ENCODE data around the gene MYH7B. TPM values are rescaled to one million over a fixed set of nuclear protein-coding genes. Genes with fewer than 3 reads are reported as not detected.

The MYH7B gene
- 0.07 TPM in 1 of 2 replicates, not detected in the other for total RNA-seq (2014; rRNA removed; shearing (Covaris generic); ENCODE audit: low replicate concordance)

DNA sequence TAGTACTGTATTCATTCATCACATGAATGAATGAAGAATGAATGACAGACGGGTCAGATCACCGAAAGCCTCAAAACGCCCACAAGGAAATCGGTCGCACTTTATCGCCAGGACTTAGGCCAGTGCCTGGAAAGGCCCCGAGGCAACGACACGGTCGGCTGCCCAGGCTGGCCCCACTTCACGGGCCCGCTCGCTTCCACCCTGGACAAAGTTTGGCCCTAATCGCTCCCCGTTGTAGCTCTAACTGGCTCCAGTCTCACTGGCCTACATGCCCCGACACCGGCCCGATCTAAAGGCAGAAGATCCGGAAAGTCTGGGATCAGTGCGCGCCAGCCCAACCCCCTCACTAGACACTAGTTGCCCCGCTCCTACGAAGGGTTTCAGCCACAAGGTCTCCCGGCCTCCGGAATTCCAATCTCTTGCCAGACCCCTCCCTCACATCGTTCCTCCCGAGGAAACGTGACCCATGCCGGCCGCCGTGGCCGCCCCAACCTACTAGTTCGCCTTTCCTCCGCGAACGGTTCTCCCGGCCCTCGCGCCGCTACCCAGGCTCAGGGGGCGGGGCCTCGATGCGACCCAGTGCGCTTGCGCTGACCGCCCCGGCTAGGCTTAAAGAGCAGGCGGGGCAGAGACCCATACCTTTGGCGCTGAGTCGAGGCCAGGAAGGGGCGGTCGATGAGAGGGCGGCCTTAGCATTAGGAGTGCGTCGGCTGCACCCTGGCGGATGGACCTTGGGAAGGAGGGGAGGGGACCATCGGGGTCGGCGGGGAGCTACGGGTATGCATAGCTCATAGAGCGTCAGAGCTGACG lies at the start of gene MYH7B, which contains the start of gene GSS:
TSS of gene MYH7B (plus strand) at position 638 of the 810 bp plus-strand sequence. CDS start 22,138 bp downstream, outside the sequence.
TSS of gene GSS (minus strand) at position 576 of the 810 bp plus-strand sequence. CDS start 3,954 bp downstream, outside the sequence.
- H3K9ac ChIP-seq (ENCODE audit: low read length) = peak within 1 kb of the TSS; percentile 85
- H2AFZ ChIP-seq (ENCODE audit: low read length) = peak within 1 kb of the TSS; percentile 96
- no peaks in the 10 kb centered on the region for H3K9me3 ChIP-seq (ENCODE audit: low read length)
- no peaks in the 10 kb centered on the region for H3K27me3 ChIP-seq (ENCODE audit: low read length)
- no peaks in the 10 kb centered on the region for H3K79me2 ChIP-seq (ENCODE audit: low read length)
- H3K4me1 ChIP-seq (ENCODE audit: low read length) = peaks cover 31% of the 10 kb centered on the region
- peak within 1 kb of the TSS; percentile 76 for H3K4me2 ChIP-seq (ENCODE audit: low read depth, low read length, poor library complexity, severe bottlenecking)
- H3K36me3 ChIP-seq (ENCODE audit: insufficient read depth, low read length) = no peaks in the 10 kb centered on the region
- peak; percentile 98 for DNase-seq
- peak within 1 kb of the TSS; percentile 80 for H3K4me3 ChIP-seq (ENCODE audit: low read length)
- no peaks in the 10 kb centered on the region for H4K20me1 ChIP-seq (ENCODE audit: insufficient read depth, low read depth, low read length)
- 0 out of 2 replicates have a peak within 1 kb of the TSS, but pooled peaks have one; percentile 18 for H3K27ac ChIP-seq (ENCODE audit: low read length)
- H3K9me2 ChIP-seq (replicated peaks; ENCODE audit: insufficient read depth, low read length) = no peaks in the 10 kb centered on the region

DNA sequence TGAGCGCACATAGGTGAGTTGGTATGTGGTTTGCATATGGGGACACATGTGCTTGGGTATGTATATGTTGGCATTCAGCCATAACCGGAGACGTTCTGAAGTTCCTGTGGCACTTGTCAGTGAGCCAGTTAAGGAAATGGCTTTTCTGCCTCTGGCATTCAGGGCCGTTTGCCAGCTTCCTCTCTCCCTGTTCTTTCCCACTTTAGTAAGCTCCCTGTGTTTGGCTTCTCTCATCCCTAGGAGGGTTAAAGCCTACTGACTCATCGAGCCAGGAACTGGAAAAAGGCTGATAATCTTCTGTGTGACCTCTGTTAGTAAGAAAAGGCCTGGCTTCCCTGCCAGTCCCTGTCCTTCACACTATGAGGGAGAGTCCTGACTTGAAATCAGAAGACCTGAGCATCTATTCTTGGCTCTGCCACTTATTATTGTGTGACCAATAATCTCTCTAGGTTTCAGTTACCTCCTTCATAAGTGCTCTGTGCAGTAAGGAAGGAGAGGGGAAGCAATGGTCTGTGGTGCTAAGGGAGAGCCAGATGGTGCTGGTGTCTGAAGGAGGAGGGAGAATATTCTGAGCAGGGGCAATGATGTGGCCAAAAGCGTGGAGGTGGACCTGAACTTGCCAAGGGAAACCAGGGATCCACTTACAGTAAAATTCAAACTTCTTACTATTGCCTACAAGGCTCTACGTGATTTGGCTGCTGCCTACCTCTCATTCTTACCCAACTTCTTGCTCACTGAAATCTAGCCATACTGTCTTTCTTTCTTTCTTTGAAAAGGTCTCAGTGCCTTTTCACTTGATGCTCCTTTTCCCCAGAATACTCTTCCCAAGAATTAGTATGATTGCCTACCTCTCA lies 47.8 kb upstream of the MYH7B start:
- Histone ChIP-seq H2AFZ (ENCODE audit: low read length) (no peak overlapping the region), H3K27me3 (ENCODE audit: low read length) (no peaks in the 10 kb centered on the region), H3K79me2 (ENCODE audit: low read length) (no peaks in the 10 kb centered on the region), H3K27ac (ENCODE audit: low read length) (no peak overlapping the region), H4K20me1 (ENCODE audit: insufficient read depth, low read depth, low read length) (no peaks in the 10 kb centered on the region), H3K9ac (ENCODE audit: low read length) (no peak overlapping the region), H3K4me2 (ENCODE audit: low read depth, low read length, poor library complexity, severe bottlenecking) (no peak overlapping the region), H3K36me3 (ENCODE audit: insufficient read depth, low read length) (no peaks in the 10 kb centered on the region), H3K4me1 (ENCODE audit: low read length) (no peaks in the 10 kb centered on the region), H3K4me3 (ENCODE audit: low read length) (no peak overlapping the region), H3K9me2 (replicated peaks; ENCODE audit: insufficient read depth, low read length) (no peaks in the 10 kb centered on the region), H3K9me3 (ENCODE audit: low read length) (no peaks in the 10 kb centered on the region)
- no peak for DNase-seq

DNA sequence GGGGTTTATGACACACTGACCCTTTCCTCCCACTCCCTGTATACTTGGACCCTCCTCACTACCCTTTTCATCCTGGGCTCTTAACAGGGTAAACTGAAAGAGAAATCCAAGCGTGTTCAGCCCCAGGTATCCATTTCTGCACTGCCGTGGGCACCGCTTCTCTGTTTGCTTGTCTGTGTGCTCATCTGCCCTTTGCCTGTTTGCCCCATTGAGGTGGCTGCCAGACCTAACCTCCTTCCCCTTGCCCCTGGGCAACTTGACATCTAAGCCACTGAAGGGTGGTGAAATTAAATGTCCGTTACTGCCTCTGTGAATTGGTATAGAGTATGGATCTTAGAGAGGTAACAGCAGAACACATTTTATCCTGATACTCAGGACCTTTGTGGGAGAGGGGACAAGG lies 40.5 kb upstream of the MYH7B start:
- Histone ChIP-seq H3K27me3 (ENCODE audit: low read length) (no peaks in the 10 kb centered on the region), H2AFZ (ENCODE audit: low read length) (no peak overlapping the region), H3K4me3 (ENCODE audit: low read length) (no peak overlapping the region), H3K36me3 (ENCODE audit: insufficient read depth, low read length) (no peaks in the 10 kb centered on the region), H3K9me3 (ENCODE audit: low read length) (no peaks in the 10 kb centered on the region), H3K9ac (ENCODE audit: low read length) (no peak overlapping the region), H3K9me2 (replicated peaks; ENCODE audit: insufficient read depth, low read length) (no peaks in the 10 kb centered on the region), H3K4me1 (ENCODE audit: low read length) (no peaks in the 10 kb centered on the region), H3K27ac (ENCODE audit: low read length) (no peak overlapping the region), H3K79me2 (ENCODE audit: low read length) (no peaks in the 10 kb centered on the region), H4K20me1 (ENCODE audit: insufficient read depth, low read depth, low read length) (no peaks in the 10 kb centered on the region), H3K4me2 (ENCODE audit: low read depth, low read length, poor library complexity, severe bottlenecking) (no peak overlapping the region)
- peak; percentile 14 for DNase-seq

DNA sequence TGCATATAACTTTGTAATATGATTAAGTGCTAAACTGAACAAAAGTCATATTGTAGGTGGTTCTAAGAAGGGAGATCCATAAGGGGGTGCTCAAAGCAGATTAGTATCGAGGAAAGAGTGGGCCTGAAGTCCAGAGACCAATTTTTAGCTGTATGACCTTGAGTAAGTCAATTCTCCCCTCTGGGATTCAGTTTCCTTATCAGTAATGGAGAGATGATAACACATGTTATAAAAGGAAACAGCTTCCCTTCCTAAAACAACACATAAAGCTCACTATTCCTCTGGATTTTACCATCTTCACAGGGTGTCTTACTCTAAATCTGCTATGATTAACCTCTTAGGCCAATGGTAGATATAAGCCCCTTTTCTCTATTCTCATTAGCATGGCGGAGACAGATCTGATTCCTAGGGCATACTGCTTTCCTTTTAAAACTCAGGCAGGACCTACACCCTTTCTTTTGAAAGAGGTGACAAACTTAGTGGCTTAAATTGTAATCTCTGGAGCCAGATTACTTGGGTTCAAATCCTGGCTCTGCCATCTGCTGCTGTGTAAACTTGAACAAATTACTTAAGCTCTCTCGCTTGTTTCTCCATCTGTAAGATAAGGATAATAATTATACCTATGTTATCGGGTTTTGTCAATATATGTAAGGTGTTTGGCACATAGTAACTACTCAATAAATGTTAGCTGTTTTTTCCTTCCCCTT lies 39.8 kb upstream of the MYH7B start:
- no peak for DNase-seq
- no peak overlapping the region for H3K27ac ChIP-seq (ENCODE audit: low read length)
- no peaks in the 10 kb centered on the region for H3K9me3 ChIP-seq (ENCODE audit: low read length)
- no peak overlapping the region for H3K9ac ChIP-seq (ENCODE audit: low read length)
- no peaks in the 10 kb centered on the region for H3K27me3 ChIP-seq (ENCODE audit: low read length)
- H4K20me1 ChIP-seq (ENCODE audit: insufficient read depth, low read depth, low read length) = no peaks in the 10 kb centered on the region
- H3K4me2 ChIP-seq (ENCODE audit: low read depth, low read length, poor library complexity, severe bottlenecking) = no peak overlapping the region
- no peak overlapping the region for H2AFZ ChIP-seq (ENCODE audit: low read length)
- no peaks in the 10 kb centered on the region for H3K36me3 ChIP-seq (ENCODE audit: insufficient read depth, low read length)
- no peaks in the 10 kb centered on the region for H3K79me2 ChIP-seq (ENCODE audit: low read length)
- H3K4me1 ChIP-seq (ENCODE audit: low read length) = no peaks in the 10 kb centered on the region
- no peaks in the 10 kb centered on the region for H3K9me2 ChIP-seq (replicated peaks; ENCODE audit: insufficient read depth, low read length)
- H3K4me3 ChIP-seq (ENCODE audit: low read length) = no peak overlapping the region

DNA sequence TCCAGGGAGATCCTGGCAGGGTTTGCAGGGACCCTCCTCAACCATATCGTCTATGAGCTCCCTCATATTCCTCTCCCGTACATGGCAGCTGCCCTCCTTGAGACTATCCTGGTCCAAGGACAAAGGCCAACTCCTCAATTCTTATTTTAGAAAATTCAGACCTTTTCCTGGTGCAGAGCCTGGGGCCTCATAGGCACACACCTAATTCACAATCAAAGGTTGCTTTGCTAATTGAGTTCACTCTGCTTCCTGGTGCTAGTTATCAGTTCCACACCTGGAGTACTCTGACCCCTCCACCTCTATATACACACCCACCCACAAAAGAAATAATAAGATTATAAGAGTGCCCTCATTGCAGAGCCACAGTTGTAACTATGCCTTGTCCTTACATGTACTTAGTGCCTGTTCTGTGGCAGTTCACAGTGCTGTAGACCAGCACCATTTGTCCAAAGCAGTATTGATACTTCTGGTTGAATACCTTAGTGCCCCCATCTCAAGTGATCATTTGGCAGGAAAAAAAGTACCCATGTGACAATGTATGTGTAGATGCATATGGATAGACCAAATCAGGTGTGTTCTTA lies 38.8 kb upstream of the MYH7B start:
- no peaks in the 10 kb centered on the region for H3K9me3 ChIP-seq (ENCODE audit: low read length)
- no peak overlapping the region for H3K4me3 ChIP-seq (ENCODE audit: low read length)
- H3K27me3 ChIP-seq (ENCODE audit: low read length) = no peaks in the 10 kb centered on the region
- no peaks in the 10 kb centered on the region for H3K79me2 ChIP-seq (ENCODE audit: low read length)
- no peak overlapping the region for H2AFZ ChIP-seq (ENCODE audit: low read length)
- H3K36me3 ChIP-seq (ENCODE audit: insufficient read depth, low read length) = no peaks in the 10 kb centered on the region
- H3K4me1 ChIP-seq (ENCODE audit: low read length) = no peaks in the 10 kb centered on the region
- H3K4me2 ChIP-seq (ENCODE audit: low read depth, low read length, poor library complexity, severe bottlenecking) = no peak overlapping the region
- no peak overlapping the region for H3K27ac ChIP-seq (ENCODE audit: low read length)
- DNase-seq = no peak
- no peaks in the 10 kb centered on the region for H3K9me2 ChIP-seq (replicated peaks; ENCODE audit: insufficient read depth, low read length)
- H4K20me1 ChIP-seq (ENCODE audit: insufficient read depth, low read depth, low read length) = no peaks in the 10 kb centered on the region
- no peak overlapping the region for H3K9ac ChIP-seq (ENCODE audit: low read length)

DNA sequence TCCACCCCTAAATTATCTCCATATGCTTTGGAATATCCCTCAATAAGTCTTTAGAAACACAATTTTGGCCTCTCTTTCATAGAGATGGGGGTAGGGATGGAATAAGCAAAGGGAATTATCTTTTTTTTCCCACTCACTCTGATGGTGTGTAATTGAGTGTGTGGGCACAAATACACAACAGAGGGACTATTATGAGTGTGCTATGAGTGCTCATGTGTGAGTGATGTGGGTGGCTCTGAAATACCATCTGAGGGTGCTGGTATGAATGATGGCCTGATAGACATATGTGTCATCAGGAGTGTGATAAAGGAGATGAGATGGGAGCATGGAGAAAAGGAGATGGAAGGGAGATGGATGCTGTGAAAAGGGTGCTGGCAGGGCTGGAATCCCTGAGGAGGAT lies 35.6 kb upstream of the MYH7B start:
- Histone ChIP-seq H3K27me3 (ENCODE audit: low read length) (no peaks in the 10 kb centered on the region), H4K20me1 (ENCODE audit: insufficient read depth, low read depth, low read length) (no peaks in the 10 kb centered on the region), H3K4me2 (ENCODE audit: low read depth, low read length, poor library complexity, severe bottlenecking) (no peak overlapping the region), H3K4me3 (ENCODE audit: low read length) (no peak overlapping the region), H3K9ac (ENCODE audit: low read length) (no peak overlapping the region), H3K9me2 (replicated peaks; ENCODE audit: insufficient read depth, low read length) (no peaks in the 10 kb centered on the region), H3K79me2 (ENCODE audit: low read length) (no peaks in the 10 kb centered on the region), H3K4me1 (ENCODE audit: low read length) (no peaks in the 10 kb centered on the region), H2AFZ (ENCODE audit: low read length) (no peak overlapping the region), H3K9me3 (ENCODE audit: low read length) (no peaks in the 10 kb centered on the region), H3K27ac (ENCODE audit: low read length) (no peak overlapping the region), H3K36me3 (ENCODE audit: insufficient read depth, low read length) (no peaks in the 10 kb centered on the region)
- no peak for DNase-seq

DNA sequence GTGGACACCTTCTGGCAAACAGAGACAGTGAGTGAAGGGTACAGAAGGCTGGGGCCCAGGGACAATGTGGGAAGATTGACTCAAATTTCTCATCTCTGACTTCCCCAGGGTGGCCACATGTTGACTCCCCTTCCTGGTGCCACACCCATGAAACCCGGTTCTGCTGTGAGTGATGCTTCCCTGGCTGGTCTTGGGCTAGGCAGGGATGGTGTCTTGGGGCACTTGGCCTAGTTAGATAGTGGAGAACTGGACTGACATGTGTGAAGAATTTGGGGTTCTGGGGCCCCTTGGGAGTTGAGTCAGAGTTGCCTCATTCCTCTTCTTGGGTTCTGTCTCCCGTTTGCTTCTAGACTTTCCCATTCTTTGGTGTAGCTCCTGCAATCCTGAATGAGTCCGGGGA lies 34.2 kb upstream of the MYH7B start:
- H4K20me1 ChIP-seq (ENCODE audit: insufficient read depth, low read depth, low read length) = no peaks in the 10 kb centered on the region
- H3K9me3 ChIP-seq (ENCODE audit: low read length) = no peaks in the 10 kb centered on the region
- H3K79me2 ChIP-seq (ENCODE audit: low read length) = no peaks in the 10 kb centered on the region
- no peak overlapping the region for H3K4me2 ChIP-seq (ENCODE audit: low read depth, low read length, poor library complexity, severe bottlenecking)
- H3K27me3 ChIP-seq (ENCODE audit: low read length) = no peaks in the 10 kb centered on the region
- H2AFZ ChIP-seq (ENCODE audit: low read length) = no peak overlapping the region
- no peak for DNase-seq
- no peak overlapping the region for H3K27ac ChIP-seq (ENCODE audit: low read length)
- no peaks in the 10 kb centered on the region for H3K4me1 ChIP-seq (ENCODE audit: low read length)
- no peak overlapping the region for H3K9ac ChIP-seq (ENCODE audit: low read length)
- no peaks in the 10 kb centered on the region for H3K36me3 ChIP-seq (ENCODE audit: insufficient read depth, low read length)
- no peaks in the 10 kb centered on the region for H3K9me2 ChIP-seq (replicated peaks; ENCODE audit: insufficient read depth, low read length)
- H3K4me3 ChIP-seq (ENCODE audit: low read length) = no peak overlapping the region
